Suprapubic skin (tissue), 3 donors: ENCODE data around the gene CLK1.

Source experiments
- EP300 ChIP-seq: sonication (generic); formaldehyde crosslinking; IDR thresholded peaks from one replicate; pipeline ENCODE4 v1.6.1; 2017; ENCODE audit warnings: antibody characterized with exemption
- POLR2A ChIP-seq, 2 donors: fragments of 450-650 bp; IDR thresholded peaks; one replicate each; pipeline ENCODE4 v1.6.1; 2017; ENCODE audit warnings: antibody characterized with exemption in 2 of 2, mild to moderate bottlenecking in 2 of 2, moderate library complexity in 2 of 2
- TF ChIP-seq, protein P1 (sequence below), 2 donors: fragments of 200-600 bp in 1 of 2; fragments of 450-650 bp in 1 of 2; sonication (generic) in 1 of 2; IDR thresholded peaks; one replicate each; pipeline ENCODE4 v1.5.1; 2016 to 2019; ENCODE audit warnings: antibody characterized with exemption in 2 of 2, mild to moderate bottlenecking in 1 of 2, moderate library complexity in 1 of 2

DNA sequence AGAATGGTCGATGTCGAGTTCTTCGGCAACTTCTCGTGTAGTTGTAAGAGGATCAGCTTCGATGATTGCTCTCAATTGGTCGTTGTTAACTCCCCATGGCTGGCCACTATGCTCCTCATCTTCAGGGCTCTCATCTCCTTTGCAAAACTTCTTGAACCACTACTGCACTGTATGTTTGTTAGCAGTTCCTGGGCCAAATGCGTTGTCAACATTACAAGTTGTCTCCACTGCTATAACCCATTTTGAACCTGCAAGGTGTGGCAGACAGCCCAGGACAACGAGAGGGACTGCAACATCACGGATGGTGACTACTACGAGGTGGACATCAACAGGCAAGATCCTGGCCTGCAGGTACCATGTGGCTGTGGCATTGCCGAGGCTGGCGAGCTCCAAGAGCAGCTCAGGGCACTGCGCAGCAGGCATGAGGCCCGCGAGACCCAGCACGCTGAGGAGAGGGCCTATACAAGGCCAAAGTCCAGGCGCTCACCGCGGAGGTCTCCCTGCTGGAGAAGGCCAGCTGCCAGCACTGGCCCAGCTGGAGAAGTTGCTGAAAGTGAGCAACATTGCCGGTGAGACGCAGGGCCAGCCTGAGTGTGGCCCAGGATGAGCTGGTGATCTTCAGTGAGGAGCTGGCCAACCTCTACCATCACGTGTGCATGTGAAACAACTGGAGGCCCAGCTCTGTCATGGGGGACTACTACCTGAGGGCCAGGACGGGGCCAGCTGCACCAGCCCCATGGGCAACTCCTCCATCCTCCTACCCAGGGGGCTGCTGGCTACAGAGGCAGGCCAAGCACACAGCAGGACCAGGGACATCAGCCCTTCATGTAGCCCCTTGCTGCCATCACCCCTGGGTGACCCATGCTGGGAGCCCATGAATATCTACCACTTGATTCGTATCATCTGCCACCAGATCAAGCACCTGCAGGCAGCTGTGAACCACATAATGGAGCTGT, 20.2 kb downstream of the CLK1 start:
- TF ChIP-seq, protein P1, sequence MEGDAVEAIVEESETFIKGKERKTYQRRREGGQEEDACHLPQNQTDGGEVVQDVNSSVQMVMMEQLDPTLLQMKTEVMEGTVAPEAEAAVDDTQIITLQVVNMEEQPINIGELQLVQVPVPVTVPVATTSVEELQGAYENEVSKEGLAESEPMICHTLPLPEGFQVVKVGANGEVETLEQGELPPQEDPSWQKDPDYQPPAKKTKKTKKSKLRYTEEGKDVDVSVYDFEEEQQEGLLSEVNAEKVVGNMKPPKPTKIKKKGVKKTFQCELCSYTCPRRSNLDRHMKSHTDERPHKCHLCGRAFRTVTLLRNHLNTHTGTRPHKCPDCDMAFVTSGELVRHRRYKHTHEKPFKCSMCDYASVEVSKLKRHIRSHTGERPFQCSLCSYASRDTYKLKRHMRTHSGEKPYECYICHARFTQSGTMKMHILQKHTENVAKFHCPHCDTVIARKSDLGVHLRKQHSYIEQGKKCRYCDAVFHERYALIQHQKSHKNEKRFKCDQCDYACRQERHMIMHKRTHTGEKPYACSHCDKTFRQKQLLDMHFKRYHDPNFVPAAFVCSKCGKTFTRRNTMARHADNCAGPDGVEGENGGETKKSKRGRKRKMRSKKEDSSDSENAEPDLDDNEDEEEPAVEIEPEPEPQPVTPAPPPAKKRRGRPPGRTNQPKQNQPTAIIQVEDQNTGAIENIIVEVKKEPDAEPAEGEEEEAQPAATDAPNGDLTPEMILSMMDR (IDR thresholded peaks at IDR 0.05), result no peak
- no peak for TF ChIP-seq POLR2A (IDR thresholded peaks at IDR 0.05)
- TF ChIP-seq EP300, result no peak
